SU-DHL-6 (cell line): Measurements from ENCODE around the gene LRWD1.

Experiments used
- H2AFZ ChIP-seq: fragments of 200-600 bp; sonication (generic); 2 replicates; pipeline ENCODE4 v1.6.1; 2014; ENCODE audit warnings: low read depth, mild to moderate bottlenecking, moderate library complexity, mixed read lengths, antibody characterized with exemption, low read length; ENCODE audit not compliant: severe bottlenecking
- H3F3A ChIP-seq: fragments of 200-600 bp; shearing (Covaris generic); 2 replicates; pipeline ENCODE4 v1.6.0; 2016; ENCODE audit warnings: antibody characterized with exemption, mild to moderate bottlenecking; ENCODE audit not compliant: insufficient read depth
- H3K27ac ChIP-seq: fragments of 200-600 bp; sonication (generic); 2 replicates; pipeline ENCODE4 v1.5.1; 2016; ENCODE audit warnings: low read depth, mild to moderate bottlenecking, low read length, moderate library complexity, mixed read lengths
- H3K27me3 ChIP-seq: fragments of 200-600 bp; sonication (generic), shearing (Covaris generic); 2 replicates; pipeline ENCODE4 v1.6.0; 2014; ENCODE audit warnings: mild to moderate bottlenecking, low read length
- H3K36me3 ChIP-seq: fragments of 200-600 bp; sonication (generic); 2 replicates; pipeline ENCODE4 v1.6.1; 2014; ENCODE audit warnings: mild to moderate bottlenecking, low read length, mixed read lengths
- H3K4me2 ChIP-seq: fragments of 300-600, 200-600 bp; shearing (Covaris generic), sonication (generic); 2 replicates; pipeline ENCODE4 v1.6.0; 2014; ENCODE audit warnings: low read length, low read depth, mild to moderate bottlenecking; ENCODE audit not compliant: poor library complexity, severe bottlenecking
- H3K4me3 ChIP-seq: fragments of 200-600 bp; sonication (generic); 2 replicates; pipeline ENCODE4 v1.5.1; 2014; ENCODE audit warnings: antibody characterized with exemption, low read length, mild to moderate bottlenecking, mixed read lengths; ENCODE audit not compliant: insufficient read depth, poor library complexity, severe bottlenecking
- H3K79me2 ChIP-seq: fragments of 200-600 bp; sonication (generic); 2 replicates; pipeline ENCODE4 v1.6.1; 2014; ENCODE audit warnings: mild to moderate bottlenecking, low read length, moderate library complexity; ENCODE audit not compliant: insufficient read depth
- H3K9ac ChIP-seq: fragments of 200-600 bp; sonication (generic); 2 replicates; pipeline ENCODE4 v1.7.0; 2014; ENCODE audit warnings: mild to moderate bottlenecking, low read length
- H3K9me2 ChIP-seq: fragments of 200-600 bp; sonication (generic); replicated peaks from 2 replicates; pipeline ENCODE4 v1.6.1; 2014; ENCODE audit warnings: low read length; ENCODE audit not compliant: insufficient read depth
- H3K9me3 ChIP-seq: fragments of 200-600 bp; sonication (generic); 2 replicates; pipeline ENCODE4 v1.6.1; 2014; ENCODE audit warnings: low read length, mixed read lengths; ENCODE audit not compliant: insufficient read depth
- H4K20me1 ChIP-seq: fragments of 200-600 bp; sonication (generic); 2 replicates; pipeline ENCODE4 v1.6.1; 2014; ENCODE audit warnings: low read depth, mild to moderate bottlenecking, antibody characterized with exemption, low read length, moderate library complexity, mixed read lengths
- CTCF ChIP-seq: fragments of 200-600 bp; sonication (generic); IDR thresholded peaks from one replicate; pipeline ENCODE4 v1.5.1; 2017; ENCODE audit warnings: antibody characterized with exemption, mild to moderate bottlenecking, low read length, moderate library complexity; ENCODE audit not compliant: insufficient read depth, poor library complexity, severe bottlenecking
- EZH2phosphoT487 ChIP-seq: fragments of 200-600 bp; sonication (generic), shearing (Covaris generic); conservative IDR thresholded peaks from 2 replicates; pipeline ENCODE4 v1.6.1; 2018; ENCODE audit warnings: mild to moderate bottlenecking, antibody characterized with exemption, low read length, moderate library complexity, mixed read lengths

Gene LRWD1

GRCh38 chr7:102447311-102447710, 17.5 kb upstream of the LRWD1 start:
- no peak overlapping the region for H3K4me2 ChIP-seq
- peaks cover 15% of the 10 kb centered on the region; the same call in 1 of the 2 replicates for H3K36me3 ChIP-seq
- H3K79me2 ChIP-seq: no peaks in the 10 kb centered on the region; the same call in 1 of the 2 replicates
- H3K9me2 ChIP-seq: no peaks in the 10 kb centered on the region
- no peak overlapping the region for H3K4me3 ChIP-seq
- H4K20me1 ChIP-seq: no peaks in the 10 kb centered on the region
- H3F3A ChIP-seq: peaks cover 38% of the 10 kb centered on the region
- no peaks in the 10 kb centered on the region for H3K27me3 ChIP-seq
- no peak overlapping the region for H2AFZ ChIP-seq
- H3K9me3 ChIP-seq: no peaks in the 10 kb centered on the region
- no peak overlapping the region for H3K9ac ChIP-seq
- no peak overlapping the region for H3K27ac ChIP-seq
- no peak for TF ChIP-seq CTCF

- H3F3A ChIP-seq: peaks cover 20% of the 10 kb centered on the region
- H2AFZ ChIP-seq: no peak overlapping the region
- no peaks in the 10 kb centered on the region for H3K79me2 ChIP-seq
These were observed 15.6 kb upstream of the LRWD1 start for GRCh38 chr7:102449136-102449535.

GRCh38 chr7:102450242-102450641, 14.5 kb upstream of the LRWD1 start:
- H3K36me3 ChIP-seq: peaks cover 15% of the 10 kb centered on the region; the same call in 1 of the 2 replicates
- H3F3A ChIP-seq: peaks cover 11% of the 10 kb centered on the region
- H2AFZ ChIP-seq: no peak overlapping the region
- H4K20me1 ChIP-seq: no peaks in the 10 kb centered on the region
- H3K79me2 ChIP-seq: no peaks in the 10 kb centered on the region
- no peak for TF ChIP-seq EZH2phosphoT487
- TF ChIP-seq CTCF: peak; percentile 88
- 0 out of 2 replicates have a peak overlapping the region, but pooled peaks have one; percentile 27 for H3K27ac ChIP-seq
- no peak overlapping the region for H3K4me2 ChIP-seq
- H3K4me3 ChIP-seq: no peak overlapping the region
- H3K27me3 ChIP-seq: no peaks in the 10 kb centered on the region
- H3K9me2 ChIP-seq: no peaks in the 10 kb centered on the region
- no peak overlapping the region for H3K9ac ChIP-seq
- H3K9me3 ChIP-seq: no peaks in the 10 kb centered on the region

More at GRCh38 chr7:102449136-102449535, 15.6 kb upstream of the LRWD1 start:
- TF ChIP-seq EZH2phosphoT487: no peak
- no peak for TF ChIP-seq CTCF
- Histone ChIP-seq H3K27me3 (no peaks in the 10 kb centered on the region), H3K4me3 (no peak overlapping the region), H3K27ac (no peak overlapping the region), H3K9ac (no peak overlapping the region), H3K4me2 (no peak overlapping the region), H3K36me3 (peaks cover 15% of the 10 kb centered on the region; the same call in 1 of the 2 replicates), H3K9me3 (no peaks in the 10 kb centered on the region), H3K9me2 (no peaks in the 10 kb centered on the region), H4K20me1 (no peaks in the 10 kb centered on the region)
